Pancreas (tissue), 10 donors: Measurements from ENCODE around the gene NHLRC4. TPM values are rescaled to one million over a fixed set of nuclear protein-coding genes. Genes with fewer than 3 reads are reported as not detected.

Experiments
- ATAC-seq, 4 donors: fragments of 200-7000 bp; cut with Tn5 transposase; one replicate each; pipeline versions ENCODE4 v1.8.0 to v1.9.1; 2020; ENCODE audit warnings: mild to moderate bottlenecking in 4 of 4, moderate library complexity in 4 of 4
- DNase-seq, 6 donors: peaks; one replicate each; pipeline ENCODE4 v3.0.0-alpha.2; 2020
- FAIRE-seq: peaks from 2 replicates; lab custom pipeline; 2012; peaks lifted over from hg19 to GRCh38; lab: Jason Lieb, UNC
- H3K27ac ChIP-seq, 4 donors: fragments of 200-600 bp; sonication (generic); 1 replicate in 3 of 4; 2 replicates in 1 of 4; pipeline versions ENCODE4 v1.5.0 to v1.8.0; 2020
- H3K27me3 ChIP-seq, 4 donors: fragments of 200-600 bp; one replicate each; pipeline ENCODE4 v1.8.0; 2021
- H3K36me3 ChIP-seq, 3 donors: fragments of 200-600 bp; sonication (generic) in 1 of 3; one replicate each; pipeline versions ENCODE4 v1.5.0 to v1.8.0; 2020 to 2021
- H3K4me1 ChIP-seq, 3 donors: fragments of 200-600 bp; one replicate each; pipeline ENCODE4 v1.8.0; 2021
- H3K4me3 ChIP-seq, 4 donors: fragments of 200-600 bp; sonication (generic) in 2 of 4; one replicate each; pipeline versions ENCODE4 v1.5.0 to v1.8.0; 2020 to 2021
- H3K9me3 ChIP-seq, 4 donors: fragments of 200-600 bp; one replicate each; pipeline ENCODE4 v1.8.0; 2021
- CTCF ChIP-seq, 4 donors: fragments of 200-600 bp; sonication (generic) in 3 of 4; IDR thresholded peaks; one replicate each; pipeline versions ENCODE4 v1.5.0 to v1.8.0; 2021; ENCODE audit warnings: antibody characterized with exemption in 4 of 4
- WGBS, 2 donors: extraction: QIAGEN DNeasy Blood & Tissue Kit; methylation state at CpG; one replicate each; pipeline ENCODE4 v1.1.7; 2013; 5-methylcytosine and 5-hydroxymethylcytosine counted together
- intact Hi-C, 3 donors: fragments of 100-400 bp; cut with DNase I; formaldehyde crosslinking; loops; one replicate each; pipeline versions ENCODE4 v1.11.1 to v1.14.2; 2022
- polyA plus RNA-seq, 2 donors: library from polyadenylated mRNA; stranded (reverse); fragments of 200-250 nt; gene quantifications; one replicate each; pipeline ENCODE4 v1.2.3, GENCODE V29; 2013
- total RNA-seq, 6 donors: library from RNA; stranded (reverse); fragmentation: NEBNext Ultra II Directional in 4 of 6; extraction: Animal tissue kit (Norgen Biotek cat#: 25700) in 4 of 6; gene quantifications; one replicate each; pipeline versions ENCODE4 v1.2.1 to v1.2.4, GENCODE V29; 2021 to 2023
- donor health status: healthy with polysubstance abuse.
- donor health status: DM: no; HTN: no; CAD: no; lungs with moderate emphysema.
- donor health status: DM: no; HTN: no; CAD: no.
- donor health status: control.
- donor health status: control.
- donor health status: Bipolar disorder and iron deficiency.
- donor health status: DM: yes; HTN: yes; CAD: no.
- donor health status: DM: no; HTN: no; CAD: no.
- donor health status: DM: no; HTN: no; CAD: no.
- donor health status: DM: yes; HTN: yes; CAD: no.

Gene NHLRC4
- total and polyA plus RNA-seq, 8 donors, result 0.05 to 0.28 (median 0.14) TPM; not detected in 2

- H3K4me3 ChIP-seq, result no peak overlapping the region
- FAIRE-seq, result no peak
- no peaks in the 10 kb centered on the region for H3K9me3 ChIP-seq
- no peaks in the 10 kb centered on the region for H3K27me3 ChIP-seq
- intact Hi-C loops, result no loop called here
- ATAC-seq, result no peak
- TF ChIP-seq CTCF (IDR thresholded peaks at IDR 0.05), result no peak
- peaks cover 0 to under 1% (median 0%) of the 10 kb centered on the region in 3 donors for H3K36me3 ChIP-seq
- H3K27ac ChIP-seq, result no peak overlapping the region
- 86 to 92% methylated on average over 20 to 23 of the region's 23 CpGs for WGBS, 2 donors
- DNase-seq, result no peak
- H3K4me1 ChIP-seq, result no peaks in the 10 kb centered on the region
Measured at GRCh38 chr16:557463-558297, 9.1 kb upstream of the NHLRC4 start.

GRCh38 chr16:558298-559020 is 8.3 kb upstream of the NHLRC4 start:
- no peak for FAIRE-seq
- no peaks in the 10 kb centered on the region for H3K36me3 ChIP-seq
- no peaks in the 10 kb centered on the region for H3K27me3 ChIP-seq
- H3K9me3 ChIP-seq, result no peaks in the 10 kb centered on the region
- no peak overlapping the region for H3K4me3 ChIP-seq
- no peak overlapping the region for H3K27ac ChIP-seq
- ATAC-seq, result no peak
- TF ChIP-seq CTCF (IDR thresholded peaks at IDR 0.05), result no peak
- DNase-seq, result no peak
- H3K4me1 ChIP-seq, result no peaks in the 10 kb centered on the region
- intact Hi-C loops, result no loop called here
- WGBS, 2 donors, result 59 to 64% methylated on average over 21 to 22 of the region's 22 CpGs

- H3K27ac ChIP-seq, result no peak overlapping the region
- no peak for TF ChIP-seq CTCF (IDR thresholded peaks at IDR 0.05)
- intact Hi-C loops, result no loop called here
- no peaks in the 10 kb centered on the region for H3K4me1 ChIP-seq
- FAIRE-seq (no peak), DNase-seq (no peak), ATAC-seq (no peak)
- no peaks in the 10 kb centered on the region for H3K9me3 ChIP-seq
- no peaks in the 10 kb centered on the region for H3K27me3 ChIP-seq
- H3K4me3 ChIP-seq, result no peak overlapping the region
- 82 to 83% methylated on average over 10 to 15 of the region's 15 CpGs for WGBS, 2 donors
- no peaks in the 10 kb centered on the region for H3K36me3 ChIP-seq
Measured at GRCh38 chr16:559021-559380, 7.8 kb upstream of the NHLRC4 start.

- FAIRE-seq, result no peak
- DNase-seq, result no peak
- Histone ChIP-seq H3K9me3 (no peaks in the 10 kb centered on the region), H3K4me1 (no peaks in the 10 kb centered on the region), H3K27ac (no peak overlapping the region), H3K4me3 (no peak overlapping the region), H3K36me3 (no peaks in the 10 kb centered on the region), H3K27me3 (no peaks in the 10 kb centered on the region)
- WGBS, 2 donors, result 36 to 62% methylated on average over 15 to 62 of the region's 62 CpGs
- TF ChIP-seq CTCF (IDR thresholded peaks at IDR 0.05), result no peak
- intact Hi-C loops, result no loop called here
- ATAC-seq, result no peak
Measured at GRCh38 chr16:559411-560203, 7.2 kb upstream of the NHLRC4 start.
